ENCODE measurements around the gene NARF.
"Not testable (repeated sequence)": the region's sequence is repeated elsewhere in the genome, so short reads cannot be mapped to it uniquely, and the experiment has no call there.

Gene NARF

GRCh38 chr17:82446124-82446523 is 12.4 kb upstream of the NARF start:
- no peak for DNase-seq (ENCODE audit: low read depth, low spot score)

GRCh38 chr17:82446649-82447048 is 11.9 kb upstream of the NARF start:
- no peak for DNase-seq (ENCODE audit: low read depth, low spot score)

- no peak for DNase-seq (ENCODE audit: low read depth, low spot score)
Observed at GRCh38 chr17:82447876-82448275, 10.7 kb upstream of the NARF start.

- no peak for DNase-seq (ENCODE audit: low read depth, low spot score)
Observed at GRCh38 chr17:82449131-82449882, 9.2 kb upstream of the NARF start.

- no peak for DNase-seq (ENCODE audit: low read depth, low spot score)
Observed at GRCh38 chr17:82449883-82450356, 8.6 kb upstream of the NARF start.

- DNase-seq (ENCODE audit: low read depth, low spot score), result peak; percentile 65
Observed at GRCh38 chr17:82450357-82451106, 8.0 kb upstream of the NARF start, which contains the start of gene CYBC1. CYBC1 (minus strand) TSS chr17:82450752; CDS start chr17:82449254, 1,498 bp downstream.

GRCh38 chr17:82452162-82452561 is 6.4 kb upstream of the NARF start:
- no peak for DNase-seq (ENCODE audit: low read depth, low spot score)

- DNase-seq (ENCODE audit: low read depth, low spot score), result not testable (repeated sequence)
Observed at GRCh38 chr17:82453151-82453550, 5.4 kb upstream of the NARF start.

- DNase-seq (ENCODE audit: low read depth, low spot score), result not testable (repeated sequence)
Observed at GRCh38 chr17:82453706-82454105, 4.8 kb upstream of the NARF start.

GRCh38 chr17:82457073-82457928 is 1.2 kb upstream of the NARF start:
- DNase-seq (ENCODE audit: low read depth, low spot score), result no peak

GRCh38 chr17:82457929-82458178 is 687 bp upstream of the NARF start:
- DNase-seq (ENCODE audit: low read depth, low spot score), result no peak

GRCh38 chr17:82458885-82459424 is 414 bp downstream of the NARF start:
- DNase-seq (ENCODE audit: low read depth, low spot score), result no peak

- DNase-seq (ENCODE audit: low read depth, low spot score), result not testable (repeated sequence)
Observed at GRCh38 chr17:82459936-82460335, 1.4 kb downstream of the NARF start.

- DNase-seq (ENCODE audit: low read depth, low spot score), result no peak
Observed at GRCh38 chr17:82461827-82462524, 3.4 kb downstream of the NARF start.

- DNase-seq (ENCODE audit: low read depth, low spot score), result no peak
Observed at GRCh38 chr17:82463391-82463790, 4.8 kb downstream of the NARF start.

GRCh38 chr17:82463925-82464566 is 5.5 kb downstream of the NARF start:
- DNase-seq (ENCODE audit: low read depth, low spot score), result no peak

- DNase-seq (ENCODE audit: low read depth, low spot score), result no peak
Observed at GRCh38 chr17:82464567-82464929, 6.0 kb downstream of the NARF start.

- no peak for DNase-seq (ENCODE audit: low read depth, low spot score)
Observed at GRCh38 chr17:82465023-82465603, 6.6 kb downstream of the NARF start.

- DNase-seq (ENCODE audit: low read depth, low spot score), result no peak
Observed at GRCh38 chr17:82468692-82469091, 10.2 kb downstream of the NARF start.

- no peak for DNase-seq (ENCODE audit: low read depth, low spot score)
Observed at GRCh38 chr17:82470065-82470464, 11.5 kb downstream of the NARF start.

Measured in brain pericyte (primary cell).